Spleen (tissue), 11 donors: ENCODE data around the gene CLDN6. TPM values are rescaled to one million over a fixed set of nuclear protein-coding genes. Genes with fewer than 3 reads are reported as not detected.

Experiments used
- DNase-seq: peaks from one replicate; pipeline ENCODE4 v3.0.0-alpha.2; 2020
- H3K27ac ChIP-seq, 8 donors: fragments of 200-600 bp; sonication (generic) in 7 of 8; 1 replicate in 4 of 8; 2 replicates in 4 of 8; pipeline versions ENCODE4 v1.5.0 to v1.8.0; 2016 to 2021; ENCODE audit warnings: inconsistent platforms in 4 of 8, mild to moderate bottlenecking in 4 of 8, moderate library complexity in 1 of 8
- H3K27me3 ChIP-seq, 7 donors: fragments of 200-600 bp; sonication (generic) in 6 of 7; replicated peaks in 1 of 7; 1 replicate in 4 of 7; 2 replicates in 3 of 7; pipeline versions ENCODE4 v1.5.0 to v1.8.0; 2016 to 2021; ENCODE audit warnings: inconsistent platforms in 3 of 7, mild to moderate bottlenecking in 1 of 7
- H3K36me3 ChIP-seq, 6 donors: fragments of 200-600 bp; sonication (generic) in 5 of 6; 1 replicate in 4 of 6; 2 replicates in 2 of 6; pipeline versions ENCODE4 v1.5.0 to v1.8.0; 2016 to 2021; ENCODE audit warnings: inconsistent platforms in 2 of 6
- H3K4me1 ChIP-seq, 6 donors: fragments of 200-600 bp; sonication (generic) in 5 of 6; 1 replicate in 3 of 6; 2 replicates in 3 of 6; pipeline versions ENCODE4 v1.5.0 to v1.8.0; 2016 to 2021; ENCODE audit warnings: inconsistent platforms in 3 of 6
- H3K4me3 ChIP-seq, 8 donors: fragments of 200-600 bp; sonication (generic) in 7 of 8; 1 replicate in 4 of 8; 2 replicates in 4 of 8; pipeline versions ENCODE4 v1.5.0 to v1.8.0; 2016 to 2021; ENCODE audit warnings: inconsistent platforms in 4 of 8, mild to moderate bottlenecking in 4 of 8, moderate library complexity in 2 of 8
- H3K9me3 ChIP-seq, 8 donors: fragments of 200-600 bp; sonication (generic) in 7 of 8; 1 replicate in 4 of 8; 2 replicates in 4 of 8; pipeline versions ENCODE4 v1.5.0 to v1.8.0; 2016 to 2021; ENCODE audit warnings: inconsistent platforms in 4 of 8
- POLR2A ChIP-seq, 3 donors: fragments of 450-650 bp; IDR thresholded peaks; one replicate each; pipeline ENCODE4 v1.5.1; 2017; ENCODE audit warnings: antibody characterized with exemption in 3 of 3, mild to moderate bottlenecking in 1 of 3
- POLR2AphosphoS5 ChIP-seq, 3 donors: sonication (generic); formaldehyde crosslinking; IDR thresholded peaks; one replicate each; pipeline ENCODE4 v1.5.1; 2017; ENCODE audit warnings: antibody characterized with exemption in 3 of 3
- WGBS, 5 donors: extraction: QIAGEN DNeasy Blood & Tissue Kit in 3 of 5; methylation state at CpG; one replicate each; pipeline versions ENCODE4 v1.1.5 to v1.1.7; 2013 to 2018; 5-methylcytosine and 5-hydroxymethylcytosine counted together
- intact Hi-C: fragments of 100-400 bp; cut with DNase I; formaldehyde crosslinking; loops from one replicate; pipeline ENCODE4 v1.15.0; 2023; ENCODE audit warnings: low total_unique reads
- polyA plus RNA-seq, 3 donors: library from polyadenylated mRNA; stranded (reverse); fragments of 200-250 nt; gene quantifications; one replicate each; pipeline ENCODE4 v1.2.1, GENCODE V29; 2013
- total RNA-seq, 7 donors: library from RNA; depleted of rRNA in 3 of 7; stranded (reverse); fragments of >200 nt in 3 of 7; fragmentation: NEBNext Ultra II Directional in 4 of 7; extraction: Animal tissue kit (Norgen Biotek cat#: 25700) in 4 of 7; gene quantifications; one replicate each; pipeline versions ENCODE4 v1.1.0 to v1.2.1, GENCODE V29; 2016 to 2021
- TF ChIP-seq, protein P1 (sequence below), 11 experiments: fragments of 200-600 bp in 7 of 11; fragments of 450-650 bp in 4 of 11; sonication (generic) in 4 of 11; IDR thresholded peaks in 8 of 11; conservative IDR thresholded peaks in 3 of 11; 1 replicate in 7 of 11; 2 replicates in 4 of 11; pipeline versions ENCODE4 v1.4.0 to v1.8.0; 2016 to 2021; ENCODE audit warnings: antibody characterized with exemption in 11 of 11, inconsistent platforms in 4 of 11, mild to moderate bottlenecking in 1 of 11
- donor health status: healthy with polysubstance abuse.
- donor health status: DM: no; HTN: no; CAD: no; lungs with moderate emphysema.
- donor health status: DM: no; HTN: no; CAD: no.
- donor health status: Bipolar disorder and iron deficiency.
- donor health status: healthy.
- donor health status: DM: no; HTN: no; CAD: no.
- donor health status: DM: yes; HTN: yes; CAD: no.

Gene CLDN6
- total and polyA plus RNA-seq, 10 donors: not detected

DNA sequence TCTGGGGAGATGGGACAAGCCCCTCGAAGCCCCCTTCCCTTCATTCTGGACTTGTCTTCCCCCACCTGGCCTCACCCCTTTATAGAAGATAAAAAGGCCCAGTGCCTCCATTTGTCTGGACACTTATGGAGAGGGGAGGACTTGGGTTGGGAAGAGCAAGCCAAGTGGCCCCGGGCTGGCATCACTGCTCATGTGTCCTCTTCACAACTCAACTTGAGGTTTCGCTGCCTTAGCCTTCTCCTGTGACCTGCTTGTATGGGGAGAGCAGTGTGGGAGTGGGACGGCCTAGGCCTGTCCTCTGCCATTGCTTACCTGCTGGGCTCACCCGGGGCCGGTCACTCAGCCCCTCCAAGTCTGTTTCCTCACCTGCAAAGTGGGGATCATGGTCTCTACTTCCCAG, 47.4 kb downstream of the CLDN6 start:
- no peaks in the 10 kb centered on the region for H3K9me3 ChIP-seq
- H3K27me3 ChIP-seq: peaks cover 12 to 49% (median 31%) of the 10 kb centered on the region in 7 donors
- peaks cover 0 to 43% (median 0%) of the 10 kb centered on the region in 6 donors for H3K36me3 ChIP-seq
- peak overlapping the region in 2 of 8 donors; percentile 75 to 79 for H3K27ac ChIP-seq
- 81 to 90% (median 83%) methylated on average over 3 to 6 of the region's 6 CpGs for WGBS, 5 donors
- H3K4me1 ChIP-seq: peaks cover 12 to 61% (median 52%) of the 10 kb centered on the region in 6 donors
- peak overlapping the region in 5 of 8 donors; percentile 74 to 95 (median 85) for H3K4me3 ChIP-seq
- intact Hi-C loops: no loop called here
- no peak for TF ChIP-seq POLR2A (IDR thresholded peaks at IDR 0.05)
- TF ChIP-seq, protein P1, sequence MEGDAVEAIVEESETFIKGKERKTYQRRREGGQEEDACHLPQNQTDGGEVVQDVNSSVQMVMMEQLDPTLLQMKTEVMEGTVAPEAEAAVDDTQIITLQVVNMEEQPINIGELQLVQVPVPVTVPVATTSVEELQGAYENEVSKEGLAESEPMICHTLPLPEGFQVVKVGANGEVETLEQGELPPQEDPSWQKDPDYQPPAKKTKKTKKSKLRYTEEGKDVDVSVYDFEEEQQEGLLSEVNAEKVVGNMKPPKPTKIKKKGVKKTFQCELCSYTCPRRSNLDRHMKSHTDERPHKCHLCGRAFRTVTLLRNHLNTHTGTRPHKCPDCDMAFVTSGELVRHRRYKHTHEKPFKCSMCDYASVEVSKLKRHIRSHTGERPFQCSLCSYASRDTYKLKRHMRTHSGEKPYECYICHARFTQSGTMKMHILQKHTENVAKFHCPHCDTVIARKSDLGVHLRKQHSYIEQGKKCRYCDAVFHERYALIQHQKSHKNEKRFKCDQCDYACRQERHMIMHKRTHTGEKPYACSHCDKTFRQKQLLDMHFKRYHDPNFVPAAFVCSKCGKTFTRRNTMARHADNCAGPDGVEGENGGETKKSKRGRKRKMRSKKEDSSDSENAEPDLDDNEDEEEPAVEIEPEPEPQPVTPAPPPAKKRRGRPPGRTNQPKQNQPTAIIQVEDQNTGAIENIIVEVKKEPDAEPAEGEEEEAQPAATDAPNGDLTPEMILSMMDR (IDR thresholded peaks at IDR 0.05 in 8 of 11, conservative IDR thresholded peaks at IDR 0.05 in 3 of 11): no peak
- TF ChIP-seq POLR2AphosphoS5 (IDR thresholded peaks at IDR 0.05): no peak
- no peak for DNase-seq

DNA sequence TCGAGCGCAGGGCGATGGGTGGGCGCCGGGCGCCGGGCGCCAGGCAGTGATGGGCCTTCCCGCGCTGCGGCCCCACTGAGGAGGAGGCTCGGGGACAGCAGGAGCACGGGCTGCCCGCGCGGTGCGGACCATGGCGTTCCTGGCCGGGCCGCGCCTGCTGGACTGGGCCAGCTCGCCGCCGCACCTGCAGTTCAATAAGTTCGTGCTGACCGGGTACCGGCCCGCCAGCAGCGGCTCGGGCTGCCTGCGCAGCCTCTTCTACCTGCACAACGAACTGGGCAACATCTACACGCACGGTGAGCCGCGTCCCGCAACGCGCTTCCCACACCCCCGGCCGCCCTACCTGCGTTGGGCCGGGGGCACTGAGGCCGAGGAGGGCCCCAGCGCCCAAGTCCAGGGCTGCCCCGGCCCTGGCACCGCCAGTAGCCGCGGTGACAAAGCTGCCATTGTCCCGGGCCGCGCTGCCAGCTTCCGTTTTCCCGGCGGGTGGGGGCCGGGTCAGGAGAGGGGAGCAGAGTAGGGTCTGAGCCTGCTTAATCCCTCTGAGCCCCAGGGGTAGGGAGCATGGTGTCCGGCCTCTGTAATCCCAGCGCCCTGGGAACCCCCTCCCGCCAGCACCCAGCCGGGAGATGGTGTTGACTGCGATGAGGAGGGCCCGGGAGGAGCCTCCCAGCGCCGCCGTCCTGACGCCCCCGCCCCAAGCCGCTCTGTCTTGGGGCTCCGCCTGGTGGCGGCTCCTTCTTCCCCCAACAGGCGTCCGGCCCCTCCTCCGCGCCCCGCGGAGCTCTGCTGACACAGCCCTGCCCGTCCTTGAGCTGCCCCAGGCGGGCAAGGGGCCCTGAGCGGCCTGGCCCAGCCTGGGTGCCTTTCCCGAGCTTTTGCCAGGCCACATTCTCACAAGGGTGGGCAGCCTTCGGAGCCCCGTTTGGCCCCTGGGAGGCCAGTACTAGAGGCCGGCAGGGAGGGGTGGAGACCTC, 48.1 kb downstream of the CLDN6 start:
- intact Hi-C loops: no loop called here
- no peaks in the 10 kb centered on the region for H3K9me3 ChIP-seq
- DNase-seq: peak; percentile 92
- WGBS, 5 donors: 1 to 6% (median 2%) methylated on average over 8 to 83 of the region's 83 CpGs
- H3K4me3 ChIP-seq: peak overlapping the region; percentile 53 to 95 (median 81)
- H3K27ac ChIP-seq: peak overlapping the region in 4 of 8 donors; percentile 56 to 79 (median 74)
- peaks cover 12 to 56% (median 38%) of the 10 kb centered on the region in 7 donors for H3K27me3 ChIP-seq
- H3K36me3 ChIP-seq: peaks cover 0 to 35% (median 0%) of the 10 kb centered on the region in 6 donors
- H3K4me1 ChIP-seq: peaks cover 17 to 68% (median 59%) of the 10 kb centered on the region in 6 donors
- TF ChIP-seq POLR2AphosphoS5 (IDR thresholded peaks at IDR 0.05): peak in 2 of 3 donors; percentile 39 to 68
- TF ChIP-seq, protein P1 (IDR thresholded peaks at IDR 0.05 in 8 of 11, conservative IDR thresholded peaks at IDR 0.05 in 3 of 11): peak in 8 of 11 experiments; percentile 18 to 67 (median 56)
- no peak for TF ChIP-seq POLR2A (IDR thresholded peaks at IDR 0.05)

DNA sequence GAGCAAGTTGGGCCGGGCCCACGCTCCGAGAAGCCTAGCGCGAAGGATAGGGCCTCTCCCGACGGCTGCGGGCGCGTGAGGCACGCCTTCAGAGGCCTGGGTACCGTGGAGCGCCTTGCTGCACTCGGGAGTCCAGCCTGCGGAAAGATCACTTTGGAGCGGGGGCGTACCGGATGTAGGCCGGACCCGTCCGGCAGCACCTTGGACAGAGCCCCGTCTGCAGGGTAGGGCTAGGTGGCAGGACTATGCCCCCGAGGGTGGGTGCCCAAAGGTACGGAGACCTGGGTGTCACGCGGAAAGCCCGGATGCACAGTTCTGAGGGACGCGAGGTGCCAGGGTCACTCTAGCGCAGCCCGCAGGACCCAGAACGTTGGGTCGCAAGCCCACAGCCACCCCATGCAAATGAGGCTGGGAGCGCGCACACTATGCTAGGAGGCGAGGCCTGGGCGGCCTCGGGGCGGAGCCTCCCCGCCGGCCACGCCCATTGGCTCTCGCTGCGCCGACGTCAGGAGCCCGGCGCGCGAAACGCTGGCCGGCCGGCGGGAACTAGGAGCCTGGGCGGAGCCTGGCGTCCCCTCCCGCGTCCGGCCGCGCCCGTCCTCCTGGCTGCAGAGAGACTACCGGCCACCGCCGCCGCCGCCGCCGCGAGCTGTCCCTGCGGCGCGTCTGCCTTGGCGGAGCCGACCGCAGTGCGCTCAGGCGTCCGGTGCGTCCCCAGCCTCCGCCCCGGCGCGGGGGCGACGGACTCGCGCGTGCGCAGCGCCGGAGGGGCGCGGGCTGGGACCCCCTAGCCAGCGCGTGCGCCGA, 49.0 kb downstream of the CLDN6 start, which contains the start of gene PAQR4:
PAQR4 (plus strand) TSS at position 611 of the 807 bp plus-strand sequence. CDS start 327 bp downstream, outside the sequence.
- no peaks in the 10 kb centered on the region for H3K9me3 ChIP-seq
- H3K4me1 ChIP-seq: peaks cover 26 to 77% (median 68%) of the 10 kb centered on the region in 6 donors
- peak within 1 kb of the TSS in 4 of 8 donors; percentile 56 to 79 (median 74) for H3K27ac ChIP-seq
- H3K27me3 ChIP-seq: peaks cover 19 to 65% (median 47%) of the 10 kb centered on the region in 7 donors
- TF ChIP-seq POLR2A (IDR thresholded peaks at IDR 0.05) (no peak), POLR2AphosphoS5 (IDR thresholded peaks at IDR 0.05) (peak in 2 of 3 donors; percentile 65 to 75)
- TF ChIP-seq, protein P1 (IDR thresholded peaks at IDR 0.05 in 8 of 11, conservative IDR thresholded peaks at IDR 0.05 in 3 of 11): peak in 2 of 11 experiments; percentile 24 to 44
- peaks cover 0 to 26% (median 0%) of the 10 kb centered on the region in 6 donors for H3K36me3 ChIP-seq
- WGBS, 5 donors: 1 to 6% (median 1%) methylated on average over 28 to 98 of the region's 98 CpGs
- peak within 1 kb of the TSS; percentile 53 to 95 (median 81) for H3K4me3 ChIP-seq
- DNase-seq: peak; percentile 96
- intact Hi-C loops: no loop called here
